Measurements from ENCODE around the gene MRPL49. TPM values are rescaled to one million over a fixed set of nuclear protein-coding genes. Genes with fewer than 3 reads are reported as not detected.

The MRPL49 gene
- total and polyA plus RNA-seq, 9 of the 15 experiments (the other 6 are each of a cell fraction or from before 2014, with no cell fraction given): 74.3 to 132 (median 91.2) TPM

DNA sequence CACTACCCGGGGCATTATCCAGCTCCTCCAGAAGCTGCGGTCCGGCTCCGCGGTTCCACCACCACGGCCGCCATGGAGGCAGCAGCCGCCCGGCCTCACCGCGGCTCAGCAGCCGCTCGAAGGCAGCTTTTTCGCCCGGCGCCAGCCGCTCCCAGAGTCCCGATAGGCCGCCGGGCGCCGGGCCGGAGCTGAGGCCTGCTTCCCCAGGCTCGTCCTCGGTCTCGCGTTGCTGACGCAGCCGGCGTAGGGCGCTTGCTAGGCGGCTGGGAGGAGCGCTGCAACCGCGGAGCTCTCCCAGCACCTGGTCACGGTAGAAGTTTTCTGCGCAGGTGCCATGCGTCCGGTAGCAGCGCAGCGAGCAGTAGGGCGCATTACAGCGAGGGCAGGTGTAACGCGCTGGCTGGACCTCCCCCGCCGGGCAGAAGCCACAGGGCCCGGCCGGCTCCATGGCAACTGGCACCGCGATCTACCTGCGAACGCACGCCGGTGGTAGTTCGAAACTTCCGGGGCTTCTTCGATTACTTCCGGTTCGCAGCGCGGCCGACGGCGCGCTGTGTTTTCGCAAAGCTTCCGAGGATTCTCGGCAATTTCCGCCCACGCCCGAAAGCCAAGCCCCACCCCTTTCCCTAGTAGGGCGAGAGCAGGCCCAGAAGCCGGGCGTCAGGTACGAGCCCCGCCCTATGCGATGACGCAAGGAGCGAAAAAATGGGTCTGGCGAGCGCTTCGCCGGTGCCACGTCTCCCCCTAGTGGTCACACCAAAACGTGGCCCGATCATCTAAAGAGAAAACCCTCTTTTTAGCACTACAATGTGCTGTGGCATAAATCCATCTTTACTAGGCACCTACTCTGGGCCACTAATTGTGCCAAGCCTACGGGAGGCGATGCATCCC is 4.7 kb upstream of the MRPL49 start, which contains the start of gene ZNHIT2 (continued):
- TF ChIP-seq ZFPM2 (CRISPR knock-in tag; IDR thresholded peaks at IDR 0.05) (no peak), ZNF445 (CRISPR knock-in tag; IDR thresholded peaks at IDR 0.05; ENCODE audit: low read depth) (no peak), THRB (CRISPR knock-in tag; conservative IDR thresholded peaks at IDR 0.05) (no peak), RCOR1 (IDR thresholded peaks at IDR 0.05; ENCODE audit: borderline replicate concordance in 1 of 2, low read depth in 2 of 2, low read length in 2 of 2) (peak in 1 of 2 experiments; percentile 30; a peak in 1 of 4 replicates), MYNN (IDR thresholded peaks at IDR 0.05) (peak; percentile 84), MYNN (CRISPR knock-in tag; IDR thresholded peaks at IDR 0.05) (no peak), ZBED1 (IDR thresholded peaks at IDR 0.05) (peak; percentile 48; the same call in 1 of the 2 replicates), EP400 (IDR thresholded peaks at IDR 0.05) (peak; percentile 91), ZNF41 (CRISPR knock-in tag; conservative IDR thresholded peaks at IDR 0.05) (no peak), ATF1 (CRISPR knock-in tag; IDR thresholded peaks at IDR 0.05) (no peak; the same call in 1 of the 2 replicates), ATF1 (tag; IDR thresholded peaks at IDR 0.05) (peak; percentile 96), SMAD3 (CRISPR knock-in tag; conservative IDR thresholded peaks at IDR 0.05) (no peak), TBP (optimal IDR thresholded peaks at IDR 0.05; ENCODE audit: low read depth, low read length) (peak; percentile 65), NR2C1 (IDR thresholded peaks at IDR 0.05) (peak; percentile 99), NR2C1 (tag; IDR thresholded peaks at IDR 0.05) (peak; percentile 99), NKRF (IDR thresholded peaks at IDR 0.05; ENCODE audit: borderline replicate concordance) (peak; percentile 98), ETV1 (tag; conservative IDR thresholded peaks at IDR 0.05; ENCODE audit: low read depth) (peak; percentile 84), ZNF764 (CRISPR knock-in tag; IDR thresholded peaks at IDR 0.05; ENCODE audit: low read depth) (0 out of 2 replicates have a peak, but pooled peaks have one; percentile 65), TEAD1 (CRISPR knock-in tag; IDR thresholded peaks at IDR 0.05) (peak; percentile 5 to 81; a peak in 2 of 4 replicates), PURB (CRISPR knock-in tag; IDR thresholded peaks at IDR 0.05; ENCODE audit: low read depth) (no peak)
- TF ChIP-seq, protein P1, sequence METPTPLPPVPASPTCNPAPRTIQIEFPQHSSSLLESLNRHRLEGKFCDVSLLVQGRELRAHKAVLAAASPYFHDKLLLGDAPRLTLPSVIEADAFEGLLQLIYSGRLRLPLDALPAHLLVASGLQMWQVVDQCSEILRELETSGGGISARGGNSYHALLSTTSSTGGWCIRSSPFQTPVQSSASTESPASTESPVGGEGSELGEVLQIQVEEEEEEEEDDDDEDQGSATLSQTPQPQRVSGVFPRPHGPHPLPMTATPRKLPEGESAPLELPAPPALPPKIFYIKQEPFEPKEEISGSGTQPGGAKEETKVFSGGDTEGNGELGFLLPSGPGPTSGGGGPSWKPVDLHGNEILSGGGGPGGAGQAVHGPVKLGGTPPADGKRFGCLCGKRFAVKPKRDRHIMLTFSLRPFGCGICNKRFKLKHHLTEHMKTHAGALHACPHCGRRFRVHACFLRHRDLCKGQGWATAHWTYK (CRISPR knock-in tag; IDR thresholded peaks at IDR 0.05): peak; percentile 70
- TF ChIP-seq, protein P2, sequence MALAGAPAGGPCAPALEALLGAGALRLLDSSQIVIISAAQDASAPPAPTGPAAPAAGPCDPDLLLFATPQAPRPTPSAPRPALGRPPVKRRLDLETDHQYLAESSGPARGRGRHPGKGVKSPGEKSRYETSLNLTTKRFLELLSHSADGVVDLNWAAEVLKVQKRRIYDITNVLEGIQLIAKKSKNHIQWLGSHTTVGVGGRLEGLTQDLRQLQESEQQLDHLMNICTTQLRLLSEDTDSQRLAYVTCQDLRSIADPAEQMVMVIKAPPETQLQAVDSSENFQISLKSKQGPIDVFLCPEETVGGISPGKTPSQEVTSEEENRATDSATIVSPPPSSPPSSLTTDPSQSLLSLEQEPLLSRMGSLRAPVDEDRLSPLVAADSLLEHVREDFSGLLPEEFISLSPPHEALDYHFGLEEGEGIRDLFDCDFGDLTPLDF (CRISPR knock-in tag; IDR thresholded peaks at IDR 0.05): peak; percentile 77; the same call in 1 of the 2 replicates
